ENCODE results near the gene SP8.

Gene SP8

DNA sequence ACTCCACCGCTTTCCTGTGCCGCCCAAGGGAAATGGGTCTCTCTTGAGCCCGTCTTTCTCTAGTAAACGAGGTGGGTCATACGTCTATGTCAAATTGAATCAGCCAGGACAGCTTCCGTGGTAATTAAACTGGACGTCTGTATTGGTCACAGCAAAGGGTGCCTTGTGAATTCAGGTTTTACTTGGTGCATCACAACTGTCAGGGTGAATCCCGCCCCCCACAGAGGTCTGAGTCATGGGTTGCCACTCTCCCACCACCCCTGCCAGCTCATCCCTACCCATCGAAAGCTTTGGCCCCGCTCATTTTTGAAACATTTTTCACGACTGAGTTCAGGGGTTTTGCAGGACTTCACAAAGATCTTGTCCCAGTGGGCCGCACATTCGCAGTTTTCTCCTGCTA is 8.0 kb upstream of the SP8 start:
- no peak for DNase-seq (ENCODE audit: low spot score)

DNA sequence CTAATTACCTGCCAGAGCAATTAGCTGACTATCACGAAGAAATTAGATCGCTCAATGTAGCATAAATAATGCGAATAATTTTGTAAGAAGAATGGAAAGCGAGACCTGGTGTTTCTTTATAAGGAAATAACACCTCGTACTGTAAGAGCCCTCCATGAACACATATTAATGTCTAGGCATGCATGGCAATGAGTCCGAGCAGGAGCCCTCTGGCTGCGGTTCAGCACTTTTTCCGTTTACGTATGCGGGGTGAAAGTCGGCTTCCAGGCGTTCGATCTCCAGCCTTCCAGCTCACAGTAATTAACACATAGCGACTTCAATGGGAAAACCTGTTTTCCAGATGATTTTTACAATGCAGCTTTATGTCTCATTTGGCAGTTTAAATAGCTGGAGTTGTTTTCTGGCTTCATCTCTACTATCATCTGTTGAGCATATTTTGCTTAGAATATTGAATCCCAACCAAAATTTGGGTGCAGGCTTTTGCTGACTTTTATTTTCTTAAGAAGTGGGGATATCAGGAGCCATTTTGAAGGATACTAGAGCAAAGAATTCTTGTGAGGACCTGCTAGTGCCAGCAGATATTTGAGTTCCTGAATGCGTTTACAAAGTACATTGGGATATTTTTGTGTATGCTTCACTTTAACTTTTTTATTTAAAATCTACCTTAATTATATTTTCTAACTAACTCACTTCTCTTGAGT is 7.2 kb upstream of the SP8 start:
- no peak for DNase-seq (ENCODE audit: low spot score)

DNA sequence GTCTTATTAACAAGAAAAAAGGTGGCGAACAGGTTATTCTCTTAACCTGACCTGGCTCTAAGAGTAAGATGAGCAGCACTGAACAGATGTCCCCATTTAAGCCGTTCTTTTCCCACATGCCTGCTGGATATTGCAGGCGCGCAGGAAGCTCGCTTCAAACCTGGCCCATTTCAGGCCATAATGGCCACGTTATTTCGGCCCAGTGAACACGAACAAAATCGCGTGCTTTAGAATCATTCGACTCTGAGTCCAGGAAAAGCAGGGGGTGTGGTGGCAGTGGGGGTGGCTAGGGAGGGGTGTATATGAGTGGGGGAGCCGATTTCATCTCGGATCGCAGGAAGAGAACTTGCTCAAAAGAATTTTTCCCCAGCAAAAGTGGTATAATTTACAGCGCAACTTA is 6.6 kb upstream of the SP8 start:
- DNase-seq (ENCODE audit: low spot score): no peak

DNA sequence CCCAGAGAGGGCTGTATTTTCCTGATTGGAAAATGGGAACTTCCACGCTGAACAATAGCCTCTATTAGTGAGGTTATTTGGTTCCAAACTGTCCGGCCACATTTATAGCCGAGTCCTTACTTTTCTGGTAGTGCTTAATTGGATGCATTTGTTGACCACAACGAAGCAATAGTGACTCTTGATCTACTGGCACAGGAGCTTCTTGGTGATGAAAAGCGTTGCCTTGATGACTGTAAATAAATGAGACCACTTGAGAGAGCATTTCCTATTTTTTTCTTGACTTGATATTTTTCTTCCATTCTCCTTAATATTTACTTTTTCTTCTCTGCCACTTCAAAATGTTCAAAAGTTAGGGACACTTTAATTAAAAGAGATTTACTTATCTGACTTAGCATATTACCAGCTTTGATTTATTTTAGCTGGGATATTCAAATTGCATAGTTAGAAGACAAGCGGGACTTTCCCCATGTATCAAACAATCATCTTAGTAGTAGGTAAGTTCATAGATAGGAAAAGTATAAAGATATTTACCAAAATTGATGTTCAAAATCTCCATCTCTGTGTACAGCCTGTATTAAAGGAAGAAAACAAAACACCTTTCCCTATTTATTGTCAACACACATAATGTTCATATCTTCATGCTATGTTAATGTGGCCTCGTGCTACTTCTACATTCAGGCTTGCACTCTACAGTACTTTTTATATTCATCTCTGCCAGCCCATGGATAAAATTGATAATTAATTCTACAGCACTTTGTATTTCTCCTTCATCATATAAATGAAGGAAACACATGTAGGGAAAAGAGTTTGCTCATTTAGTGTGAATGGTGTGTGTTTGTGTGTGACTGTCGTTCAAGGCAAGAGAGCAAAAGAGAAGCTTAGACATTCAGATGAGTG is 5.1 kb upstream of the SP8 start:
- no peak for DNase-seq (ENCODE audit: low spot score)

DNA sequence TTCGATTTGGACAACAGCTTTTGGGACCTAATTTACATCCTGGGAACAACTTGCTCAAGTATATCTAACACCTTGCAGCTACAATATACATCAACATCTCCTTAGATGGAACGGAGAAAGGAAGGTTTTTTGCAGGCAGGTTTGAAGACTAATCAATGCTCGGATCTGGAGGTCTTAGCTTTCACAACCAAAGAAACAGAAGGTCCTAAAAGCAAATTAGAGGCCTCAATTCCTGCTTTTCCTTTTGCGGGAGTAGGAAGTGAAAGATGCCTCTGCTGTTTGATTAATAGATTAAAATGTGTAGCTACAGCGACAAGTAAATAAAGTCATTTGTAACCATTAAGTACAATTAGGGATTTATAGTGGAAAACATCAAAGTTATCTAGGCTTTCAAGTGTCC is 3.7 kb upstream of the SP8 start:
- DNase-seq (ENCODE audit: low spot score): no peak

DNA sequence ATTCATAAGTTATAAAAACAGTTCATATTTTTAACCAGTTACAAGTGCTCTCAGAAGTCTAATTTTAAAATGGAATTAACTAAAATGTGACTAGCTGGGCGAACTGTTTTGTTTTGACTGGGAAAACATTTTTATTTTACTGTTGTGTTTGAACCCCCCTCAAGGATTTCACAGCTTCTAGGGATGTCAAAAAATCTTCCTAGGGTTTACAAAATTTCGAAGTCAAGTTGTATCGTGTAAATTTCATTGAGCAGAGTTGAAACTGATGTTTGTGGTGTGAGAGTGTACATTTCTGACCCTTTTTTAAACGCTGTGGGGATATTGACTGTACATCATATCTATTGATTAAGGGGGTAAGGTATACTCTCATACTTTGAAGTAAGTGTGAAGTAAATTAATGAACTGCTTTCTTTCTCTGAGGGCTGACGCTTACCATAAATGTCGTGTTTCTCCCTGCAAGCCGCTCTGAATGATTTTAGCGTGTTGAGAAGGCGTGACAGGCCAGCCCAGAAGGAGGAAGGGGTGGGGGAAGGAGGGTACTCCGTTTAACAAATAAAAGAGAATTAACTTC is 1.8 kb upstream of the SP8 start:
- no peak for DNase-seq (ENCODE audit: low spot score)

DNA sequence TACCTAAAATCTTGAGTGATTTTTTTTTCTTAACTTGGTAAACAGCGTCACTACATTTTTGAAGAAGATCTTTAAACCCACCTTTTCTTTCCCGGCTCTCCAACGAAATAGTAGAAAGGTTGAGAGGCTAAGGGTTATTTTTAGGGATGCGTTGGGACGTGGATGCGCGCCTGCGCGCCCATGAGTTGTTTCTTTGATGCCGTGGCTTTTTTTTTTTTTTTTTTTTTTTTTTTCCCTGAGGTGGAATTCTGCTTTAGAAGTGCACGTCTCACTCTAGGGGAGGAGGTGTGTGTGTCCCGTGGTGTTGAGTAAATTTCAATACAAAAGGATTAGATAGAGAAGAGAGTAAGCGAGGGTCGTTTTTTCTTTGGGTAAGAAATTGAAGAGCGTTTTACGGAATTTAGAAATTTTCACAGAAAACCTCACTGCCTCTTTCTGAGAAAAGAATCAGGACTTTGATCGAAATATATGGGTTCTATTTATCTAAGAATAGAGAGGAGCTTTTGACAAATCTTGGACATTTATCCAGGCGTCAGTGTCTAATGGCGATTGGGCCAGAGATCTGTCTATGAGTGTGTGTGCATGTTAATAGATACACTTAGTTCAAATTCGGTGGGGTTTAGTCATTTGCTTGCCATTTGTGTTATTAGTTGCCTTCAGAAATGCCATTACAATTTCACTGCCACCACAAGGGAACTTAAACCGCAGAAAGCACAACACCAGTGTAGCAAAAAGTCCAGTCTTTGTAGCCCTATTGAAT is 1.2 kb upstream of the SP8 start:
- no peak for DNase-seq (ENCODE audit: low spot score)

DNA sequence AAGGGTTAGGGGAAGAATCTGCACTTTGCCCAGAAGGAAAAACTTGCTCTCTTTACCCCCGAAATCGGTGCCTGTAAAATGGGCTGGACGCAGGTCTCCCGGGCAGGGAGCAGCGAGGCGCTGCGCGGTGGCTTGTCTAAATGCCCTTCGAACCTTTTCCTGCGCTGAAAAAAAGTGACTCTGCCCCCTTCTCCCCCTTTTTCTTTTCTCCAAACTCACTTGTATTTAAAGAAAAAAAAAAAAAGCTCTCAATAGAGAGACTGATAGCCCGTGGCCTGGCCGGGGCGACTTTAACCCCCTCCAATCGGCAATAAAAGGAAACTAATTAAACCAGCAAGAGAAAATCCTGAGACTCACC is 286 bp downstream of the SP8 start:
- no peak for DNase-seq (ENCODE audit: low spot score)

DNA sequence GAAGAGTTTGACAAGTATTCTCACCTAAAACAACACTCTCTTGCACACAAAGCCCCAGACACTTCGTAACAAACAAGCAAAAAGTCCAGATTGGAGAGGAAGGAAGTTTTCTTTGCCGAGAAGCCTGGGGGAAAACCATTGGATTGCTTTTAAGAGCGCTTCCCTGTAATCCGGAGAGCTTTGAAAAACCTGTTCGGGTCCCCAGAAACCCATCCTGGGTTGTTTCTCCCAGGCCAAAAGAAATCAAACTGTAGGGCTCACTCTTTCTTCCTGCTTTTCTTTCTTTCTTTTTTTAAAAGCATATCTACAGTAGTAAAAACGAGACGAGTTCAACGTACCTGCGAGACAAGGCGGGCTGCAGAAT is 655 bp downstream of the SP8 start:
- DNase-seq (ENCODE audit: low spot score): no peak

DNA sequence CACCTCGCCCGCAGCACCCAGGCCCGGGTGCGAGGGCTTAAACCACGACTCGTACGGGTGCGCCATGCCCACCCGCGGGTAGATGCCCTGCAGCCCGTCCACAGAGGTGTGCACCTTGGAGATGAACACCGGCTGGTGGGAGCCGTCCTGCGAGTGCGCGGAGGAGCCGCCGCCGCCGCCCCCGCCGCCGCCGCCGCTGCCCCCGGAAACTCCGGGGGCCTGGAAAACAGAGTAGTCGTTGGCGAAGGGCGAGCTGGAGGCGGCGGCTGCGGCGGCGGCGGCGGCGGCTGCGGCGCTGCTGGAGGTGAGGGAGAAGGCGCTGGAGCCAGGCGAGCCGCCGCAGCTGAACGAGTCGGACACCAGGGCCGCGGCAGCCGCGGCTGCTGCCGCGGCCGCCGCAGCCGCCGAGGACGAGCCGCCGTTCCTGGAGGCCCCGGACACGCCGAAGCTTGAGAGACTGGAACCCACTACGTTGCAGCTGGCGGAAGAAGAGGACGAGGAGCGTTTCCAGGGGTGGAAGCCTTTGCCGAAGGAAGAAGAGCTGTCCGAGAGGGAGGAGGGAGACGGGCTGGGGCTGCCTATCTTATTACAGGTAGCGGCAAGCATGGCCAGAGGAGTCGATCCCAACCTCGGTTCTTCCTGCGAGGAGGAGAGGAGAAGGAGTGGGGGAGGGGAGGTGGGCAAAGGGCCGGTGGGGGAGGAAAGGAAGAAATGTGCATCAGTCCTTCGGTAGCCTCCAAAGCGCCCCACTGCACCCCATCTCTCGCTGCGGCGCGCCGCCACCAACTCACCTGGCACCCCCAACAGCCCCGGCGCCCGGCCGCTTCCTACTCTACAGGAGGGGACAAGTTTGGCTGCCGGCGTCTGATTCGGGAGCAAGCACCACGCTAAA is 1.3 kb downstream of the SP8 start:
- no peak for DNase-seq (ENCODE audit: low spot score)

DNA sequence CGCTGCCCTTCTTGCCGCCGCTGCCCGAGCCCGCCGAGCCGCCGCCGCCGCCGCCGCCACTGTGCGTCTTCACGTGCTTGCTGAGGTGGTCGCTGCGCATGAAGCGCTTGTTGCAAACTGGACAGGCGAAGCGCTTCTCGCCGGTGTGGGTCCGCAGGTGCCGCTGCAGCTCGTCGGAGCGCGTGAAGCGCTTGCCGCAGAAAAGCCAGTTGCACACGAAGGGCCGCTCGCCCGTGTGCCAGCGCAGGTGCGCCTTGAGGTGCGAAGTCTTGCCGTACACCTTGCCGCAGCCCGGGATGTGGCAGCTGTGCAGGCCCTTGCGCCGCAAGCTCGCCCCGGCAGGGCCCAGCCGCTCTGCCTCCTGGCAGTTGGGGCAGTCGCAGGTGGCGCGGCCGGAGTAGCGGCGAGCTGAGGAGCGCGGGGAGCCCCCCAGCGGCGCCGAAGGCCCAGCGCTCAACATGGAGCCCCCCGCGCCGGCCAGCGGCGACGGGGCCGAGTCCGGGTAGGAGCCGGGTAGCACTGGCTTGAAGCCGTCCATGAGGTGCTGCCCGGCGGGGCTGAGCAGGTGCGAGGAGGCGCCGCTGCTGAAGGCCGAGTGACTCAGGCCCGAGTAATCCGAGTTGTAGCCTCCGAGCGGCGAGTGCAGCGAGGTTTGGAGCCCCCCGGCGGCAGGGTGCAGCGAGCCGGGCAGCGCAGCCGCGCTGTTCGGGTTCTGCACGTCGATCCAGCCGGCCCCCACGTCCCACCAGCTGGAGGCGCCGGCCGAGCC is 2.1 kb downstream of the SP8 start:
- no peak for DNase-seq (ENCODE audit: low spot score)

DNA sequence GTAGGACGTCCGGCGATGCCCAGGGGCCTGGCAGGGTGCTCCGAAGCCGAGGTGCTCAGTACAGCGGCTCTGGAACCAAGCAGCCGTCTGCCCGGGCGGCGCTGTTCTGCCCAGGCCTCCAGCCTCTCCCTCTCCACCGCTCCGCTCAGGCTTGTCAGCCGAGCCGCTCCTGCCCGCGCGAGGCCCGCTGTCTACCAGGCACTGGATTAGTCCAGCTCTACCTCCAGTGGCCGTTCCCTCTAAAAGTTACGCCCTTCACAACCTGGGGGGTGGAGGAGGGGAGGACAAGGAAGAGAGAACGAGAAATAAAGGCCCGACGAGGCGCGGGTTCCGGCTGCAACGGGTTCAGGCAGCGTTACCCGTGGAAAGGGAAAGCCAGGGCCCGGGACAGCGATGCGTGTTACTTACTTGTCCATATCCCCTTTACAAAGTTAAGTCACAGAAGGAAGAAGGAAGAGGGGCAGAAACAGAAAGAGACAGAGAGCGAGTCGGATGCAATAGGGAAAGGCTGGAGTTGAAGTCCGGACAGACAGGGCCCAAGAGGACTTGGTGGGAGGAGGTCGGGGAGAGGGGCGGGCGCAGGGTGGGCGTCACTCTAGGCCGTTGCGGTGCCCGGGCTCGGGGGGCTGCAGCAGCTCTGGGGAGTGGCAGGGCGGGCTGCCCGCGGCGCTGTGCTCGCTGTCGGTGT is 2.8 kb downstream of the SP8 start:
- no peak for DNase-seq (ENCODE audit: low spot score)

DNA sequence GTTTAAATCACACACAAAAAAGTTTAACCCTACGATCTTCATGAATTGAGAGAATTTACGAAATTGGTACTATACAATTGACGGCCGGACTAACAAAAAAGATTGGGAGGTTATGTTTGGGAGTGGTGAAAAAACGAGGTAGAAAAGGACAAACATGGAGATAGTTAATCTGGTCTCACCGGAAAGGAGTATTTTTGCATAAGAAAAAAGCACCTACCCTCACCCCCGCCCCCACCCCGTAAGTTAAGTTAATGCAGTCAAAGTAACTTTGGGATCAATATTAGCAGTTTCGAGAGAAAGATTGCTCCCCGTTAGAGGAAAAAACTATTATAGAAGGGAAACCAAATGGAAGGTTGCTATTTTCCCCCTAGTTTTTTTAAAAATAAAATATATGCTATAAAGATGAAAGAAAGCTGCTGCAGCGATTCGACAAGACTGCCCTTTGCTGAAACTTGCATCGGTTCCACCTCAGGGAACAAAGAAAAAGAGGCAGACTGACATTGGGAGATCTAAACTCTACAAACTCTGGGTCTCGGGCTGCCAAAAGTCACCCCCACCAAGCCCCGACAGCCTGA is 3.5 kb downstream of the SP8 start:
- no peak for DNase-seq (ENCODE audit: low spot score)

DNA sequence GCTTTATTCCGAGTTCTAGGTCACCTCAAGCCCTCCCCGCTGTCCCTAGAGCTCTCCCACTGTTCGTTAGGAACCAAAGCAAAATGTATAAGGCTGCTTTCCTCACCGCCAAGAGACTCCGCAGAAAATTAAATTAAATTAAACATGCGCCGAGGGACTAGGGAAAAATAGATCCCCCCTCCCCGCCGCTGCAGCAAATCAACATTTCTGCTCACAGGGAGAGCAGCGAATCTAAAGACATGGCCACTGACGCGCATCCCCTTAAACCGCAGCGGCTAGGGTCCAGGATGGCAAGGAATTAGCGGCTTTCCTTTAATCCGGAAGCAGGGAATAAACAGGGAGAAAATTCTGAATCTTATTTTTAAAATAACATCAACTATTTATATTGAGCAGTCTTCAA is 7.6 kb downstream of the SP8 start:
- DNase-seq (ENCODE audit: low spot score): no peak

DNA sequence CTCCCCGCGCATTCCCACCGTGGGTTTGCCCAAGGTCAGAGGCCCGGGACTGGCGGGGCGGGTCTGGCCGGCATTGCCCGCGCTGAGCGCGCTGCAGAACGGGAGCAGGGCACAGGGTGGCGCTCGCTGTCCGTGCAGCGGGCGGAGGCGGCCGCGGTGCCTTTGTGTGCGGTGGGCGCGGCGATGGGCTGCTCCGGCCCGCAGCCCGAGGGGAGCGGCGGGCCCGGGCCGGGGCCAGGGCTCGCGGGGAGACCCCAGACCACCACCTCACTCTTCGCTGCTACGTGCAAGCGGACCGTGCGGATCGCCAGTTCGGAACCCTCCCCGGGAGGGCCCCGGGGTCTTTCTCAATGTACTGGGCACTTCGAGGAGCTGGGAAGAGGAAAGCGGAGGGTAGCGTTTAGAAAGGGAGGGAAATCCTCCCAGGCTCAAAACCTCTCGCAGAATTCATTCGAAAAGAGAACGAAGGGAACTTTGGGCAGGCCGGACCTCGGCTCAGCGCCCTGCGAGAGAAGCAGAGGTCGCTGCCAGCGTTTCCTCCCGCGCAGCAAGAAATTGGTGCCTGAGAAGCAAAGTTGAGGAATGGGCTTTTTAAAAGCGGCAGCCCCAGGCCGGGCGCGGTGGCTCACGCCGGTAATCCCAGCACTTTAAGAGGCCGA is 8.5 kb downstream of the SP8 start:
- no peak for DNase-seq (ENCODE audit: low spot score)

DNA sequence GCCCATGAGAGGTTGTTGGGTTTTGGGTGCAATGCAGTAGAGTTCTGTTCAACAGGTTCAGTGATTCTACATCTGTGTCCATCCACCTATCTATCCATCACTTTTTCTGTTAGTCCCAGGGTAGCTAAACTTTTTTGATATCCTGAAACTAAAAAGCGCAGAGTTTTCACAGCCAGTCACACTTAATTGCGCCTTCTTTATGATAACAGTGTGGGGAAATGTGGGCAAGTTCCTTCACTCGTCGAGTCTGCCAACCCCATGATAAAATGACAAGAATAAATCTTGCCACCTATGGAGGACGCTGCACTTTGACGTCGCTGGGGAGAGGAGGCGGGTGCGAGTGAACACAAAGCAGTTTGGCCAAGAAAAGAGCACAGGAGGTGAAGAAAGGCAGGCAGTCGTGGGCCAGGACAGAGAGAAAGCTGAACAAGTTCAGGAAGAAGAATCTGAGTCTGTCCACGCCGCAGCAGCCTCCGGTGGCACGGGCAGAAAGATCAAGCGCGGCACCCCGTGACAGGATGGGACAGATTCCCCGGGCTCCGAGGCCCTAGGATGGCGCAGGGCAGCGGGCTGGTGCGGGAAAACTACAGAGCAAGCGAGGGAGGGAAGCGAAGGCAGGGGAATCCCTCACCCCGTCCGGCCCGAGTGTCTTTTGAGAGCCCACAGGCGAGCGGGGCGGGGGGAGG is 9.2 kb downstream of the SP8 start:
- DNase-seq (ENCODE audit: low spot score): no peak

DNA sequence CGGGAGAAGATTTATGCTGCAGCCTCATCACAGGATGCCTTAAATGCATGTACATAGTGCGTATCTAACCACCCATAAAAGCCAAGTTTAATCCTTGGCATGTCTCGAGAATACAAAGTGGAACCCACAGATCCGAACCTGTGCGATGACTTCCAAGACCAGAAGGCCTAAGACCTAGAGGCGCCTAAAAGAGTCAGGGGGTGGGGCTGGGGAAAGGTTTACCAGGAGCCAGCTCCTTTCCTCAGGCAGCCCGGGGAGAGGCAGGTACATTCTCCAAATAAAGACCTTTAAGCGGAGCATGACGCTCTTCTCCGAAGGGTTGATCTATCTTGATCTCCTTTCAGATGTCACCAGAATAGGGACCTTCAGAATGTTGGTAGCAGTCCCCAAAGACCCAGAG is 9.7 kb downstream of the SP8 start:
- DNase-seq (ENCODE audit: low spot score): no peak

DNA sequence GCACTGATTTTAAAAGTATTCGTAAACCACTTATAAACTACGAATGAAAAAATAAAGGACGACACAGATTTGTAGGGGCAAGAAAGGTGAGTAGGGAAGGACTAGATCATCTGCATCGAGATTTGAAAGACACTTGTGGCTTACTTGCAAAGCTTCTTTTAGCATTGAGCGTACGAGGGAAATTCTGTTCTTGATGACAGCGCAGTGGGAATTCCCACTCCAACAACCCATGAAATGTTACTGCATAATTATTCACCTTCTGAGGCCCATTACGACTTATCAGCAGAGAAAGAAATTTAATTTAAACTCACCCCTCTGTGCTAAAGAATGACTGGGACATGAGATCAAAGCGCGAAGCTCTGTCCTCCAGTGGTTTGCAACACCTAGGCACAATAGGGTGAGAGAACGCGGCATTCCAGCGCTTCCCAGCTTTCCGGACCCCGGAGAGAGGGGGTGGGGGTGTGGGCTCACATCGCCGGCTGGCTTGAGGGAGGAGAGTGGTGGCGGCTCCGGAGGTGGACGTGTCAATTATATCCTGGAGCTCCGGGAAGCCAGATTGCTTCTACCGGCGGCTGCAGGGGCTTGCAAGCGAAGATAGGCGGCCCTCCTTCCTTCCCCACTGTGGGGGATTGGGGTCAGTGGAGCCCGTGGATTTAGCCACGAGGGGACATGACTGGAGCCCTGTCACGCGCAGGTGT is 10.3 kb downstream of the SP8 start:
- DNase-seq (ENCODE audit: low spot score): no peak

Data from NAMALWA (cell line).